ENCODE results near the gene DNAH1. TPM values are rescaled to one million over a fixed set of nuclear protein-coding genes. Genes with fewer than 3 reads are reported as not detected.

DNAH1 gene
- total and polyA plus RNA-seq, 2 of the 4 experiments (the other 2 are of a cell fraction), result 2.0 to 4.0 TPM

GRCh38 chr3:52374173-52374572 is 58.1 kb downstream of the DNAH1 start:
- no peak overlapping the region for H4K91ac ChIP-seq (ENCODE audit: insufficient read depth, low read depth, low read length)
- H3K23ac ChIP-seq (ENCODE audit: low read depth, low read length), result no peak overlapping the region
- no peak overlapping the region for H3K56ac ChIP-seq (ENCODE audit: extremely low read depth, insufficient read depth, low read length)
- H3K18ac ChIP-seq (ENCODE audit: low read depth, low read length), result no peak overlapping the region
- no peak overlapping the region for H3K4ac ChIP-seq (ENCODE audit: low read depth, low read length)
- H3K27me3 ChIP-seq (ENCODE audit: control insufficient read depth, insufficient read depth, low read length), result peaks cover 3% of the 10 kb centered on the region
- H2BK20ac ChIP-seq (ENCODE audit: low read depth, low read length), result no peak overlapping the region
- no peak overlapping the region for H2BK5ac ChIP-seq (ENCODE audit: low read depth, low read length, poor library complexity, severe bottlenecking)
- DNase-seq (no peak), ATAC-seq (ENCODE audit: low read depth) (no peak)
- ChIA-PET CTCF (interaction anchor here (0.6 kb wide), 1 partner anchor 571 kb away, joined by 8 read pairs; no protein-coding TSS in a partner anchor), POLR2A (ENCODE audit: unreplicated experiment) (no interaction called here)
- H2BK15ac ChIP-seq (ENCODE audit: low read depth, low read length), result no peak overlapping the region
- no peak overlapping the region for H4K5ac ChIP-seq (ENCODE audit: low read depth, low read length)
- BruUV-seq (replicated peaks), result no TSS peak
- H3K9me1 ChIP-seq (ENCODE audit: insufficient read depth, low read length), result peaks cover 4% of the 10 kb centered on the region; the same call in 1 of the 2 replicates
- no peak for TF ChIP-seq MAFK (IDR thresholded peaks at IDR 0.05; ENCODE audit: low read depth, low read length)
- TF ChIP-seq MXI1 (IDR thresholded peaks at IDR 0.05; ENCODE audit: borderline replicate concordance, low read depth, low read length), result no peak
- no peak for TF ChIP-seq MAZ (IDR thresholded peaks at IDR 0.05; ENCODE audit: borderline replicate concordance, low read depth, low read length)
- TF ChIP-seq ELK1 (IDR thresholded peaks at IDR 0.05; ENCODE audit: borderline replicate concordance, low read depth, low read length), result no peak
- TF ChIP-seq BHLHE40 (IDR thresholded peaks at IDR 0.05; ENCODE audit: low read depth, low read length), result no peak
- TF ChIP-seq RAD21 (IDR thresholded peaks at IDR 0.05; ENCODE audit: low read length), result no peak
- no peak for TF ChIP-seq RFX5 (IDR thresholded peaks at IDR 0.05; ENCODE audit: low read depth, low read length)
- TF ChIP-seq CTCF (conservative IDR thresholded peaks at IDR 0.05; ENCODE audit: low read depth, low read length), result no peak
- no peak for TF ChIP-seq USF2 (IDR thresholded peaks at IDR 0.05; ENCODE audit: low read depth, low read length)
- TF ChIP-seq FOS (IDR thresholded peaks at IDR 0.05; ENCODE audit: low read depth, low read length), result no peak
- no peak for TF ChIP-seq POLR2A (IDR thresholded peaks at IDR 0.05; ENCODE audit: low read depth, low read length)
- no peak for TF ChIP-seq RCOR1 (IDR thresholded peaks at IDR 0.05; ENCODE audit: insufficient replicate concordance, low read length)
- no peak for TF ChIP-seq CEBPB (IDR thresholded peaks at IDR 0.05; ENCODE audit: low read depth, low read length)
- TF ChIP-seq CHD1 (IDR thresholded peaks at IDR 0.05; ENCODE audit: low read depth, low read length), result no peak
- no peak overlapping the region for H2AK5ac ChIP-seq (ENCODE audit: low read depth, low read length)
- no peak overlapping the region for H2BK120ac ChIP-seq (ENCODE audit: low read depth, low read length)
- no peaks in the 10 kb centered on the region for H3K9me3 ChIP-seq (ENCODE audit: control insufficient read depth, insufficient read depth, low read length)
- H3K79me1 ChIP-seq (ENCODE audit: low read depth in 1 of 2, low read length in 2 of 2), result no peaks in the 10 kb centered on the region
- H3K9ac ChIP-seq (ENCODE audit: low read depth, low read length), result no peak overlapping the region
- H3K14ac ChIP-seq (replicated peaks; ENCODE audit: low read depth, low read length), result no peak overlapping the region
- no peaks in the 10 kb centered on the region for H3K4me1 ChIP-seq (ENCODE audit: control insufficient read depth, insufficient read depth, low read length)
- H3K4me2 ChIP-seq (ENCODE audit: low read depth, low read length), result no peak overlapping the region
- no peak overlapping the region for H3K4me3 ChIP-seq (ENCODE audit: insufficient read depth, low read depth, low read length)
- H3K27ac ChIP-seq (ENCODE audit: insufficient read depth, low read length), result no peak overlapping the region
- no peaks in the 10 kb centered on the region for H3K36me3 ChIP-seq (ENCODE audit: control insufficient read depth, insufficient read depth, low read length)
- no peaks in the 10 kb centered on the region for H4K20me1 ChIP-seq (ENCODE audit: insufficient read depth, low read length)
- WGBS, 2 experiments (ENCODE audit: extremely low coverage in 2 of 2, insufficient read length in 1 of 2), result no CpG with 5 or more reads among the region's 2 CpGs
- dilution Hi-C loops (cut with HindIII; ENCODE audit: low sequenced_read_pairs, unreplicated experiment), result no loop called here
- H2AK9ac ChIP-seq (replicated peaks; ENCODE audit: low read depth, low read length, poor library complexity), result no peak overlapping the region
- in situ Hi-C loops (cut with MboI; ENCODE audit: low sequenced_read_pairs), result no loop called here
- intact Hi-C loops (cut with micrococcal nuclease), result no loop called here
- no peak overlapping the region for H2AFZ ChIP-seq (replicated peaks; ENCODE audit: low read length, poor library complexity)
- H4K8ac ChIP-seq (ENCODE audit: low read depth in 2 of 2, low read length in 2 of 2), result no peak overlapping the region
